ENCODE measurements around the gene REC114.

Gene REC114

GRCh38 chr15:73602992-73603391 lies 160.0 kb downstream of the REC114 start:
- DNase-seq = no peak

GRCh38 chr15:73604477-73604876 lies 161.5 kb downstream of the REC114 start:
- no peak for DNase-seq

GRCh38 chr15:73605759-73606436 lies 162.9 kb downstream of the REC114 start:
- no peak for DNase-seq

- no peak for DNase-seq
Observed at GRCh38 chr15:73607405-73607804, 164.4 kb downstream of the REC114 start.

GRCh38 chr15:73607843-73608242 lies 164.9 kb downstream of the REC114 start:
- DNase-seq = no peak

GRCh38 chr15:73608475-73608874 lies 165.5 kb downstream of the REC114 start:
- no peak for DNase-seq

- DNase-seq = no peak
Observed at GRCh38 chr15:73608941-73609340, 166.0 kb downstream of the REC114 start.

All from anterior cingulate cortex (tissue), 58 donors.